ENCODE data around the gene CNTN4. TPM values are rescaled to one million over a fixed set of nuclear protein-coding genes. Genes with fewer than 3 reads are reported as not detected.

CNTN4 gene
- polyA plus RNA-seq, 5 donors: 7.1 to 12.3 (median 8.3) TPM

DNA sequence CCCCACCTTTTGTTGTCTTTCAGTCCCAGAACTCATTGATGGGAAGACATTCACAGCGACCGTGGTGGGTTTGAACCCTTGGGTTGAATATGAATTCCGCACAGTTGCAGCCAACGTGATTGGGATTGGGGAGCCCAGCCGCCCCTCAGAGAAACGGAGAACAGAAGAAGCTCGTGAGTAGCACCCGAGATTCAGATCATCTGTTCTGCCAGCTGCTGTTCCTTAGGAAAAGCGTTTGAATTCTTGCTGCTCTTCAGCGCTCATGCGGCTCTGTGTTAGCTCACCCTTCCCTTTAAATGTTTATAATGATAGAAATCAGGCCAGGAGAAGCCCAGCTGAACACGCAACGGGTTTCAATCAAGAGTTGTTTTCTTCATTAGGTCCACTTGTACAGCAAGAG lies 938.5 kb downstream of the CNTN4 start:
- no peak for DNase-seq

DNA sequence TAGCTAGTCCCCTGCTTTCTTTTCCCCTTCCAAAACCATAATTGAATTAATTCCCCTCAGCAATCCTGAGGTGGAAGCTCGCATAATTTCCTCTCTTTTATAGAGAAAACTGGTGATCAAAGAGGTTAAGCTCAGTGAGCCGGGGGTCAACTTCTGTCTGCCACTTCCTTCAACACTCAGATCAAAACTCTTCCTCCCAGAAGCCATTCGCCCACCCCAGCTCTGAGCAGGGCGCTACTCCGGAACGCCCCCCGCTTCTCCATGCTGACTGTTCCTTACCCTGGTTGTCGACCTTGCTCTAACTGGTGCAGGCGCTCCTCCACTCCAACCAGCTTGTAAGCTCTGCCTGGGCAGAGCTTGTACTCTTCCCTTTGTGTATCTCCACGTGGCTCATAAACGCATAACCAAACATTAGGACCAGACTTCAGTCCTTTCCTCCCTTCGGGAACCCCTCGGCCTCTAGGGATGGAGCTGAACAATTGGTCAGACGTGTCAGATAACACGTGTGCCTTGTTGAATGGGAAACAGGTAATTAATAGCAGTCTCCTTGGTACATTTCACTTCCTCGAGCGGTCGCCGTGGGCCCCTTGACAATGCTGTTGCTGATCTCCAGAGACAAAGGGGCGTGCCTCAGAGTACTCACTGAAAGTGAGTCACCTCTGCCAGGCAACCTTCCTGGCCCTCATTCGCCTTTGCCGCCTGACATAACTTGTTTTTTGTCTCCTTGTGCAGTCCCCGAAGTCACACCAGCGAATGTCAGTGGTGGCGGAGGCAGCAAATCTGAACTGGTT lies 939.7 kb downstream of the CNTN4 start:
- no peak for DNase-seq

DNA sequence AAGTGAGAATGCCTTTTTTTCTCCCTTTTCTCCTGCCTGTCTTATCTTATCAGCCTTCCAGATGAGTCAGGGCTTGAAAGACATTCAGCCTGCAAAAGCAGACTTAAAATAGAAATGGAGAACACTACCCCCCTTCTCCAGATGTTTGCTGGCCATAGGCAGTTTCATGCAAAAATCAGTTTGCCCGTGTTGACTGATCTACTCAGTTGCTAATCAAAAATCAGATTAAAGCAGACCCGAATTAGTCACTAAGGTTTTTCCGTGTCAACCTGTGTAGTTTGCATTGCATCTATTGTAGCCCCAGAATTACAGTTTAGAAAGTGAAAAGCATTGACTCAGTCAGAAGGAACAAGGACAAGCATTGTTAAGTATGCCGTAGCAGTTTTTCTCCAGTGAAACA lies 955.3 kb downstream of the CNTN4 start:
- no peak for DNase-seq

DNA sequence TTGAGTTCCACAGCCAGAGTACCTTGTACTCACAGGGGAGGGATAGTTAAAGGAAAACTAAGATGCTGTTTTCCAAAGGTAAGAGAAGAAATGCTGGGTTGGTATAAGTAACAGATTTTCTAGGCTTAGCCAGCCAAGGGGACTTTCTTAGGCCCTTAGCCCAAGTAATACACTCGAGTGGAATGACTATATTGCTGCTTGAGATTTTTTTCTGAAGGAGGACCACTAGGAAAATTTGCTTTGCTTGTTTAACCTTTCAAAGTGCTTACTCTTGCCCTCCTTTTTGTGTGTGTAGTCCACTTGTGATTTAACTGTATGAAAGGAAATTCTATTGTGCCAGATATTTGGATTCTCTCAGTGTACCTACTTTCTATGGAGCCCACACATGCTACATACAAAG lies 961.0 kb downstream of the CNTN4 start:
- DNase-seq: peak; percentile 3 to 13

DNA sequence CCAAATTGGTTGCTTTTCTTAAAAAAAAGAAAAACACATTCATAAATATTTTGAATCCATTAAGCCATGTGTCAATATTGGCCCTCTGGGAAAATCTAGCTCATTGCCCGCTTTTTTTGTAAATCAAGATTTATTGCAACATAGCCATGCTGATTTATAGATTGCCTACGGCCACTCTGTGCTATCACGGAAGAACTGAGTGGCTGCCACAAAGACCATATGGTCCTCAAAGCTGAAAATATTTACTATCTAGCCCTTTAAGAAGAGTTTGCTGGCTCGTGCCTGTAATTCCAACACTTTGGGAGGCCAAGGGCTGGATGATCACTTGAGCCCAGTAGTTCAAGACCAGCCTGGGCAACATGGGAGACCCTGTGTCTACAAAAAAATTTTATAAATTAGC lies 965.6 kb downstream of the CNTN4 start:
- peak; percentile 11 to 14 for DNase-seq

DNA sequence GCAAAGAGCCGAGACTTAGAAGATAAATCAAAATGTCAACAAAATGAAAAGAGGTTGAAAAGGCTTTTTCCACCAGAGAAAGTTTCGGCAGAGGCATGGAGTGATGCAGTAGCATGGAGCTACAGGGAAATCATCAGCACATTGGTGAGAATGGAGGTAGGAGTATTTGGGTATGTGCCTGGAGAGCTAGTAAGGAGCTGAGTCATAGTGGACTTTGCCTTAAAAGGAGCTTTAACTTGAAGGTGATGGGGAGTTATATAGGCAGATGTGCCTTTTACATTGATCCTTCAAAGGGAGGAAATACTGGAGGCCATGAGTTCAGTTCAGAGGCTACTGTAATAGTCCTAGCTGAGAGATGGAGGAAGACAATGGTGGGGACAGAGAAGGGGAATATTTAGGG lies 967.2 kb downstream of the CNTN4 start:
- DNase-seq: no peak

DNA sequence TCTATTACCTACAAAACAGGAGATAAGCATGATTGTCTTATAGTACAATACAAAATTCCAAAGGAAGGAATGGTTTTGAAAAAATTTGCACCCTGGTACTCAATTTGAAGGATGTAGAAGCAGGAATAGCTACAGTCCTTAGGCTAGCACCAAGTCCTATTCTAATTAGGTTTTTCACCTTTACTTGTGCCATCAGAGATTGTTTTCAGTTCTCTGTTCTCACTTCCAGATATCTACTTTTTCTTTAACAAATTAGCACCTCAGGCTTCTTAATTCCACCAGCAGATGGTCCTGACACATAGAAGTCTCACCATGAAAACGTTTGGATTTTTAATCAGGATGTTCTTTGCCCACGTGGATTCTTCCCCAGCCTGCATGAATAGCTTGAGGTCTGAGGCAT lies 967.7 kb downstream of the CNTN4 start:
- DNase-seq: no peak

DNA sequence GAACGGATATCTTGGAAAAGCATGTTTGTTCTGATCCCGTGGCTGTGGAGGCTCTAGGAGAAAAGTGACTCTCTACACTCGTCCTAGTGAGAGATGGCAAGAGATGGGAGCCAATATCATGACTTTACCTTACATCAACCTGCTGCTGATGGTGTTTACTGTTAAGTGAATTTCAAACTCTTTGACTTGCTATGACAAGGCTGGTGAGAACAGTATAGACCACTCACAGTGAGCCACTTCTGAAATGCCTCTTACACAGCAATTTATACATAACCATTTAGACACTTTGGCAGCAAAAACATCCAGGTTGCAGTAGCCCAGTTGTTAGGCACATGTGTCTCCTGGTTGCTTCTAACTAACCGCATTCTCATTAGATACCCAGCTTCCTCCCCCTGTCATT lies 968.2 kb downstream of the CNTN4 start:
- no peak for DNase-seq

DNA sequence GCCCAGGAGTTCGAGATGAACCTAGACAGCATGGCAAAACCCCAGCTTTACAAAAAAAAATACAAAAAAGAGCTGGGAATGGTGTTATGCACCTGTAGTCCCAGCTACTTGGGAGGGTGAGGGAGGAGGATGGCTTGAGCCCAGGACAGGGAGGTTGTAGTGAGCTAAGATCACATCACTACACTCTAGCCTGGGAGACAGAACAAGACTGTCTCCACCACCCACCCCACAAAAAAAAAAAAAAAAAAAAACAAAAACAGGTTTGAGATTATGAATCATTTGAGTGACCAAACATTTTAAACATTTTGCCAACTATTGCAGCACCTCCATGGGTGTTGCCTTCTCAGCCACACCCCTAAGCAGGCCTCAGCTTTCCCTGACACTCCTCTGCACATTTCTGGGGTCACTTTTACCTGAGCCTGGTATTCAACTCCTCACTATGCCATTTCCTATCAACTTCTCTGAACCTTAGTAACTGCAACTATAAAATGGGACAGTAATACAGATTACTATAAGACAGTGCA lies 969.8 kb downstream of the CNTN4 start:
- DNase-seq: no peak

DNA sequence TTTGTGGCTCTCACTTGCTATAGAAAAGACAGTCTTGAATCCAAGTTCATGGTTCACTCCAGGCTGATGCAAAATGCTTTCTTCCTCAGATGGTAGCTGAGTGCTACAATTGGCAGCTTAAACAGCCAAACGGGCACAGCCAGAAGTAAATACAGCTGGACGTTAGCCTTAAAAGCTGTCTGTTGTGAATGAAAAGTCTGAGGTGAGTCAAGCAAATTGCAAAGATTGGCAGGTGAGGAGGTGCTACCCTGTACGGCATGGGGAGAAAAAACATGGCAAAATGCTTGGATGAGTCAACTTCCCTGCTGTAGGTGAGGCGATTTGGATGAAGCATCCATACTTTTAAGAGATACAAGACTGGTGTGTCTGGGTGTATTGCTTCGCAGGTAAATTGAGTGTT lies 971.1 kb downstream of the CNTN4 start:
- no peak for DNase-seq

DNA sequence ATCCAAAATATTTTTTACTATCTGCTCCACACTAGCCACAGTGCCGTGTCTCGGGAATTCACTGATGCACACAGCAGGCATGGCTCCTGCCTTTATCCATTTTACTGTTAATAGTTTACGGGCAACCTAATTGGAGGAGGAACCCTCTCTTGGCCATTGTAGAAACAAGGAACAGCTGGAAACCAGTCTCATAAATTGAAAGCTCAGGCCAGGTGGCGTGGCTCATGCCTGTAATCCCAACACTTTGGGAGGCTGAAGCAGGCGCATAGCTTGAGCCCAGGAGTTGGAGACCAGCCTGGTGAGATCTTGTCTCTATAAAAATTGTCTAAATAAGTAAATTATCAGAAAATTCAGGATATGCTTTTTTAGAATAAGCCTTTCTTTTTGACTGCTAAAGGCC lies 972.5 kb downstream of the CNTN4 start:
- DNase-seq: peak in 1 of 2 donors; percentile 16

DNA sequence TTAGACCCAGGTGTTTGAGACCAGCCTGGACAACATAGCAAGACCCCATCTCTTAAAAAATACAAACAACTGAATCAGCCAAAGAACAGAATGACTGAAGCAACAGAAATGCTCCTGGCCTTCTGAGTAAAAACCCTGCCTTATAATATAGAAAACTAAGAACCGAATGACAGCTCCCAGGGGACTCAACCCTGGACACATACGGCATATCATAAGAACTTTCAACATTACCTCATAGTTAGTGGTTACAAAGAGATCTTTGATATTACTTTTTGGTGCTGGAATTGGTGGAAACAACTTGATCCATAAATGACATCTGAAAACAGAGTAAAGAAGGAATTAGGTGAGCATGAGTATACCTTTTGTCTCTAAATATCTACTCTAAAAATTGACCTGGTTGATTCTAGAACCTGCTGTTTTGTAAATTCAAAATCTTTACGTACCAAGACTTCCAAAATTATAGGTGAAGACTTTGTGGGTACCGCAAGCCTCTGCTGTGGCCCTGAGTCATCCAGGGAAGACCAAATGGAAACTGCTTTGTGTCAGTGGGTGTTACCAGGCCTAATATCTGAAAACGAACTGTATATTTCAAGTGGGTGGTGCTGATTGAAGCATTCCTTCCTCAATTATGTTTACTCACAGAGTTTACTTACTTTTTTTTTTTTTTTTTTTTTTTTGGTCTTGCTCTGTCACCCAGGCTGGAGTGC lies 976.0 kb downstream of the CNTN4 start:
- DNase-seq: no peak

DNA sequence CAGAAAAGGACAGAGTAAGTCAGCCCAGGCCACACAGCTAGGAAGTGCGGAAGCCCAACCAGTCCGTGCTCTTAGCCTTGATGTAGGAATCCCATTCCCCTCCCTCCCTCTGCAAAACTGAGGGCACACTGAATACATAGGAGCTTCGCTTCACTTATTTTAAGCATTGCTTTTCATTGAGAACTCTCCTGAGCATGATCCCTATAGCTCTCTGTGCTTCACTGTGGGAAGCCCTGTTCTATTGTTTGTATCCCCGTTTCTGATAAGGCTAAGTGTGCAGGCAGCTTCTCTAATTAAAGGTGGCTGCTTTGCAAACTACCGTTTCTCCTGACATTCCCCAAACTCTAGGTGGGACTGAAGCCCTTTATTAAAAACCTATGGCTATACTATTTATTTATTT lies 981.6 kb downstream of the CNTN4 start:
- no peak for DNase-seq

DNA sequence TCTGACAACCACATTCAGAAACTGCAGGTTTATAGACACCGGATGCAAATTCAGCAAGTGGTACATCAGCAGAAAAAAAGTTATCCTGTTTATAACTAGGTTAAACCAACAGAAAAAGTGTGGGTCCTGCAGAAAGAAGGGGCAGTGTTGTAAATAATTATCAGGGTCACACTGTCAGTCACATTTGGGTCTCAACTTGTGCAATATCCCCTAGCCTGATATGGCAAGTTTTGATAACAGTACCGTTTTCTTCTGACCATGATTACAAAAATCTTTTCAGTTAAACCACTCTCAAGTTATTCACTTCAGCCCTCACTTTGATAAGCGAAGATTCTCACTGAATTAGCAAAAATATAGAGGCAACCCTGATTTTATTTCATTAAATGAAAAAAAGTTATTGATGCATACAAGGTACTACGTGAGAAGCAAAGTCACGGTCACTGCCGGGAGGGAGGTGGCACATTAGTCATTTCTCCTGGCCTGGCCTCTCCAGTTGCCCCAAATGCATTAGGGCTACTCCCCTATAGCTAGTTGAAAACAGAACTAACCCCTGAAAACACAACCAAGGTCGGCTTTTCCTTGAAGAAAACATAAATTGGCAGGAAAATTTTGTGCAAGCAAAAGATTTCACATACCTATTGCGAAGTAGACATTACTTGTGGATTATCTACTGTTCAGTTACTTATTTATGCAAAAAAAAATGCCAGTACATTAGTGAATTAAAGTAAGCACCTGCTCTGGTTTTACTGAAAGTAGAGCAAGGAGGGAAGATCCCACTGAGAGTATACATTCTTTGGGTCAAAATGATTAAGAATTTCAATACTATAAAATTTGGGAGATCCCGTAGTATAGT lies 982.9 kb downstream of the CNTN4 start:
- no peak for DNase-seq

DNA sequence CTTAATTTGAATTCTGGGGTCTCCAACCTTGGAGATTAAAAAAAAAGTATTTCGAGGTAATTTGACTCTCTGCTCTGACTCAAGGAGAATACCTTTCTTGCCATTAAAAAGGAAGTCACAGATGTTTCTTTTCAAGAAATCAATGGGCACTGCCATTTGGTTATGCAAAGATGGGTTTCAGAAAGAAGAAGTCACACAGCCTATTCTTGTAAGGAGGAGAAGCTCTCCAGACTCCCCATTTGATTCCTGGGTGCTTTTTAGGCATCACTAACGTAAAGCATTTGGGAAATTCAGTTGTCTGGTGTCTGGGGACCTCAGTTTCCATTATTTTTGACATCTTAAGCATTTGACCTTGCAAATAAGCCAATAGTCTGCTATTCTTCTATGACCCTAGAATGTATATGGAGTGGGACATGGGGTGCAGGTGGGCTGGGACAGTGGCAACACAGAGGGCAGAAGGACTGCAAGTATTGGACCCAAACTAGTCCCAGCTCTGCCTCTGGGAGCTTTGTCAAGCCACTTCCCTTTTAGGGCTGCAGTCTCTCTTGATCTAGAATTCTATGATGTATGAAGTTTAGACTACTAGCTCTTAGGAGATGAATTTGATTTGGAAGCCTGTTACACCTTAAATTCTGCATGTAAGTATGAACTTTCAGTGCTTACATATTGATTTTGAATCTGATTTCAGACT lies 983.7 kb downstream of the CNTN4 start:
- DNase-seq: no peak

DNA sequence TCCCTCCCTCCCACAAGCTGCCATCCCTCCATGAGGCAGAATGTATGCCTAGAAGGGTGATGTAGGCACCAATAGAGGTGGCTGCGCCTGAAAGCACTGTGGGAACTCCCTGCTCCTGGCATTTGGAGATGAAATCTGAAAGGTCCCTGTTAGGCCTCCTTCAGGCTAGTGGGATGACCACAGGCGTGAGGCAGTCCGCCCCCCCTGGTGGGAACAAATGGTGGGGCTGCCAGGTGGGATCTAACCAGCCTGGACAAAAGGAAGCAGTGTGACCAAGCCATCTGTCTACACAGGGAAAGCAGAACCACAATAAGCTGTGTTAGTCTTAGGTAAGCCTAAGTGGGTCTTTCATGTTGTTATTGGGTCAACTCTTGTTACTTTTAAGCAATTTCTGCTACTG lies 986.2 kb downstream of the CNTN4 start:
- no peak for DNase-seq

DNA sequence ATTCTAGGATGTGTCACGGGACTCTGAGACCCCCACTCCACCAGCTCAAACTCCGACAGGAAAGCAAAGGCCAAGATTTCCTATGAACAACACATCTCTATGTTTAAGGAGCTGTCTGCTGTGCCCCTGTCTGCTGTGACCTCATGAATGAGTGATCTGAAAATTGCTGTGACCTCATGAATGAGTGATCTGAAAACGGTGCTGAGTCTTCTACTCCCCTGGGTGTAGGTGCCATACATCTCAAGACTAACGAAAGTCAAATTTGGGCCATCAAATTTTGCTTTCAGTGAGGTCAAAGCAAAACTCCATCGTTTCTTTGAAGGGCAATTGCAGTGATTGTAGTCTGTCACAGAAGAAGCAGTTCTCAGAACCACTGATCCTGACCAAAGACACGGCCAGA lies 987.1 kb downstream of the CNTN4 start:
- no peak for DNase-seq

DNA sequence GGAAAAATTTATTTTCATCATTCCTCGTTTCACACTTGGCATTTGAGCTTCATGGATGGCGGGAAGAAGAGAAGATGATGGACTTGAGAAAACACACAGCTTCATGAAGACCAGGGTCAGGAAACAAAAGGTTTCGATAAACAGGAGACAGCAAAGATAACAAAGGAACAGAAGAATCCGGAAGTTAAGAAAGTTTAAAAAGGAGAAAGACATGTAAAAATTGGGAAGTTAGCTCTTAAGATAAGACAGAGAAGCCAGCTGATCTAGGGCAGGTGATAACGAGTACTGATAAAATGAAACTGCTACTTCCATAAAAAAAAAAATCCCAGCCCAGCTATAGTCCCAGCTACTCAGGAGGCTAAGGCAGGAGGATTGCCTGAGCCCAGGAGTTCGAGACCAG lies 987.6 kb downstream of the CNTN4 start:
- DNase-seq: no peak

DNA sequence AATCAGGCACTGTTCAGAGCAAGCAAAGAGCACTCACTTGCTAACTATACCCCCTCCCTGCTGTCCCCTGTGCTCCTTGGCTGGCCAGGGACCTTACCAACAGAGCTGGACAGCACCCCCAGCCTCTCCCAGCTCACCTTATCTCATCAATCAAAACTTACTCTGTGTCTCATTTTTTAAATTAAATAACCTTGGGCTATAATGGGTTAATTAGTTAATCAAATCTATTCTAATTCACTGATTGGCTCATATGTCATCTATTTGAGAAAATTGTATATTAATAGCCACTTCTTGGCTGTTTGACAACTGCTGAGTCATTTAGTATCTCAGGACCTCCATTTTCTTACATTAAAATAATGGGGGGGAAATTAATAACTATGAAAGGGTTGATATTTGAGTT lies 988.6 kb downstream of the CNTN4 start:
- no peak for DNase-seq

DNA sequence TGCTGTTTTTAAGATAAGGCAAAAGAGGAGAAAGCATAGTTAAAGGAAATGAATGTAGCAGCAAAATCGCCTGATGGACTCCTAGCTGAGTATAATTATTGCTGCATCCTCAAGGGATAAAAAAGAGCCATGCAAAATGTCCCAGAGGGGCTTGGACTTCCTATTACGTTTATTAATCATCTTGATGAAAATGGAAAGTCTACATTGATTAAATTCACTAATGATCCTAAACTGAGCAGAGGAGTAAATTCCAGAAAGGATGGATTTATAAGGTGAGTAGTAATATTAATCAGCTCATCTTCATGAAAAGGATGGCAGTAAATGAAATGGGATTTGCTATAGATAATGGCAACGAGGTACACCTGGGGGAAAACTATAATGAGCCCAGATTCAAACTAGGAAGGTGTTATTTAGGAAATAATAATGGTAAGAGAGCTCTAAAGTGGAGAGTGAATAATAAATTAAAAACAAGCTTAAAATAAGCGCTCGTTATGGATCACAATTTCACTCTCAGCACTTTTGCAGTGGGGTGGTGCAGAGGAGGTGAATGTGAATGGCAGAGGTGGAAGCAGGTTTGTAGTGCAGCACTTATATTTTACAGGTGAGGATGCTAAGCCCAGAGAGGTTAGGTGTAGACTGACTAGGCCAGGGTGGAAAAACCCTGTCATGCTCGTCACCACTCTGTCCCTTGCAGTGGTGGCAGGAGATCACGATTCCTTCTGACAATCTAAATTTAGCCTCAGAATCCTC lies 989.2 kb downstream of the CNTN4 start:
- DNase-seq: no peak

DNA sequence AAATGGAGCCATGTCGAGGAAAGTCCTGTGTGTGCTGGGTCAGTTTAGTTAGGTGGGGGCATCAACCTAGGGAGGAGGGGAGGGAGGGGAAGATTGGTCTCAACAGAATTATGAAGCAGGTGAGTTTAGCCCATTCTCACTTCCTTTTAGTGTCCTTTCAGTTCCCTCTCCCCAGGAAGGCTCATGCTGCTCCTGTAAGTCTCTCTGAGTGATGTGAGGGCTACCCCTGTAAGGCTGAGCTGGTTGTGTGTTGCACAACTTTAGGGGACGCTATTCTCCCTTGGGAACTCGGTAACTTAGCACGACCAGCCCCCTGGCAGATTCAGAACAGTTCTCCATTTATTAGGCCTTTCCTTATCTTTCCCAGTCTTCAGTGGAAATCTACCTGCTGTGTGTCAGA lies 990.4 kb downstream of the CNTN4 start:
- no peak for DNase-seq

Data from right lung (tissue), 5 donors.